ENCODE measurements around the gene SLCO2A1.

The SLCO2A1 gene

GRCh38 chr3:133977568-133977967 lies 52.2 kb downstream of the SLCO2A1 start:
- DNase-seq = no peak

GRCh38 chr3:133973249-133973980 lies 56.3 kb downstream of the SLCO2A1 start:
- DNase-seq = no peak

- DNase-seq = no peak
Measured at GRCh38 chr3:133972156-133972555, 57.6 kb downstream of the SLCO2A1 start.

GRCh38 chr3:133970916-133971315 lies 58.8 kb downstream of the SLCO2A1 start:
- no peak for DNase-seq

GRCh38 chr3:133970339-133970738 lies 59.4 kb downstream of the SLCO2A1 start:
- DNase-seq = no peak

- no peak for DNase-seq
Measured at GRCh38 chr3:133967992-133968892, 61.5 kb downstream of the SLCO2A1 start.

- DNase-seq = no peak
Measured at GRCh38 chr3:133966954-133967353, 62.8 kb downstream of the SLCO2A1 start.

- no peak for DNase-seq
Measured at GRCh38 chr3:133965906-133966305, 63.8 kb downstream of the SLCO2A1 start.

- DNase-seq = no peak
Measured at GRCh38 chr3:133965013-133965570, 64.6 kb downstream of the SLCO2A1 start.

- DNase-seq = no peak
Measured at GRCh38 chr3:133964547-133964946, 65.2 kb downstream of the SLCO2A1 start.

- no peak for DNase-seq
Measured at GRCh38 chr3:133963657-133964396, 65.9 kb downstream of the SLCO2A1 start.

GRCh38 chr3:133962849-133963248 lies 66.9 kb downstream of the SLCO2A1 start:
- DNase-seq = no peak

- DNase-seq = no peak
Measured at GRCh38 chr3:133958071-133958805, 71.5 kb downstream of the SLCO2A1 start.

GRCh38 chr3:133956982-133957381 lies 72.7 kb downstream of the SLCO2A1 start:
- no peak for DNase-seq

GRCh38 chr3:133956353-133956752 lies 73.4 kb downstream of the SLCO2A1 start:
- DNase-seq = no peak

- no peak for DNase-seq
Measured at GRCh38 chr3:133955892-133956291, 73.8 kb downstream of the SLCO2A1 start.

GRCh38 chr3:133954717-133955360 lies 74.9 kb downstream of the SLCO2A1 start:
- no peak for DNase-seq

GRCh38 chr3:133953297-133953696 lies 76.4 kb downstream of the SLCO2A1 start:
- DNase-seq = no peak

- DNase-seq = no peak
Measured at GRCh38 chr3:133949438-133949837, 80.3 kb downstream of the SLCO2A1 start.

GRCh38 chr3:133948996-133949395 lies 80.7 kb downstream of the SLCO2A1 start:
- no peak for DNase-seq

- DNase-seq = no peak
Measured at GRCh38 chr3:133948131-133948810, 81.5 kb downstream of the SLCO2A1 start.
